Astrocyte (in vitro differentiated cells and primary cell): ENCODE measurements around the gene CDHR2. TPM values are rescaled to one million over a fixed set of nuclear protein-coding genes. Genes with fewer than 3 reads are reported as not detected.

Source experiments
- DNase-seq: peaks from one replicate; pipeline ENCODE4 v3.0.0-alpha.2; 2010; ENCODE audit warnings: low read depth
- FAIRE-seq: peaks from 2 replicates; lab custom pipeline; 2011; peaks lifted over from hg19 to GRCh38; lab: Jason Lieb, UNC
- H2AFZ ChIP-seq: 2 replicates; pipeline ENCODE4 v1.6.0; 2012; ENCODE audit warnings: low read depth, low read length, inconsistent platforms
- H3K27ac ChIP-seq: 2 replicates; pipeline ENCODE4 v1.5.1; 2011; ENCODE audit warnings: low read depth, low read length, inconsistent platforms
- H3K27me3 ChIP-seq: 2 replicates; pipeline ENCODE4 v1.6.0; 2011; ENCODE audit warnings: low read length, inconsistent platforms; ENCODE audit not compliant: insufficient read depth
- H3K36me3 ChIP-seq: 2 replicates; pipeline ENCODE4 v1.5.1; 2011; ENCODE audit warnings: low read length, inconsistent platforms; ENCODE audit not compliant: insufficient read depth
- H3K4me1 ChIP-seq: 2 replicates; pipeline ENCODE4 v1.5.1; 2011; ENCODE audit warnings: low read length, inconsistent platforms; ENCODE audit not compliant: insufficient read depth
- H3K4me2 ChIP-seq: 2 replicates; pipeline ENCODE4 v1.6.0; 2012; ENCODE audit warnings: low read length, inconsistent platforms
- H3K4me3 ChIP-seq: 2 replicates; pipeline ENCODE4 v1.5.1; 2011; ENCODE audit warnings: low read depth, mild to moderate bottlenecking, low read length, inconsistent platforms; ENCODE audit not compliant: insufficient read depth
- H3K79me2 ChIP-seq: 2 replicates; pipeline ENCODE4 v1.6.0; 2012; ENCODE audit warnings: mild to moderate bottlenecking, low read length, inconsistent platforms; ENCODE audit not compliant: insufficient read depth
- H3K9ac ChIP-seq: 2 replicates; pipeline ENCODE4 v1.6.0; 2012; ENCODE audit warnings: mild to moderate bottlenecking, low read length, inconsistent platforms
- H3K9me3 ChIP-seq: 2 replicates; pipeline ENCODE4 v1.5.1; 2012; ENCODE audit warnings: low read depth, mild to moderate bottlenecking, low read length, inconsistent platforms; ENCODE audit not compliant: insufficient read depth
- H4K20me1 ChIP-seq: 2 replicates; pipeline ENCODE4 v1.6.0; 2012; ENCODE audit warnings: low read length, inconsistent platforms; ENCODE audit not compliant: insufficient read depth
- H3K27ac Mint-ChIP-seq: one replicate; pipeline ENCODE4 v1.8.0; 2021; ENCODE audit warnings: mild to moderate bottlenecking, mixed read lengths; ENCODE audit not compliant: unreplicated experiment
- H3K27me3 Mint-ChIP-seq: one replicate; pipeline ENCODE4 v1.8.0; 2021; ENCODE audit warnings: low read depth, mixed read lengths; ENCODE audit not compliant: unreplicated experiment
- H3K36me3 Mint-ChIP-seq: one replicate; pipeline ENCODE4 v1.8.0; 2021; ENCODE audit warnings: low read depth, mixed read lengths; ENCODE audit not compliant: unreplicated experiment
- H3K4me1 Mint-ChIP-seq: one replicate; pipeline ENCODE4 v1.8.0; 2021; ENCODE audit warnings: low read depth, mixed read lengths; ENCODE audit not compliant: unreplicated experiment
- H3K4me3 Mint-ChIP-seq: one replicate; pipeline ENCODE4 v1.8.0; 2021; ENCODE audit warnings: mild to moderate bottlenecking, moderate library complexity, mixed read lengths; ENCODE audit not compliant: unreplicated experiment
- H3K9me3 Mint-ChIP-seq: one replicate; pipeline ENCODE4 v1.8.0; 2021; ENCODE audit warnings: mild to moderate bottlenecking, mixed read lengths; ENCODE audit not compliant: unreplicated experiment
- EZH2 ChIP-seq: IDR thresholded peaks from 2 replicates; pipeline ENCODE4 v1.6.1; 2012; ENCODE audit warnings: mild to moderate bottlenecking, low read length, inconsistent platforms; ENCODE audit not compliant: insufficient read depth
- total RNA-seq: library from RNA; stranded (reverse); gene quantifications from 2 replicates; pipeline ENCODE4 v1.2.1, GENCODE V29; 2021
- TF ChIP-seq, protein P1 (sequence below): IDR thresholded peaks from 2 replicates; pipeline ENCODE4 v1.5.1; 2011; ENCODE audit warnings: low read depth, mild to moderate bottlenecking, inconsistent platforms, low read length, moderate library complexity; ENCODE audit not compliant: insufficient read depth

Gene CDHR2
- total RNA-seq, 1 donor from 2014 or later, result 0.43 TPM

DNA sequence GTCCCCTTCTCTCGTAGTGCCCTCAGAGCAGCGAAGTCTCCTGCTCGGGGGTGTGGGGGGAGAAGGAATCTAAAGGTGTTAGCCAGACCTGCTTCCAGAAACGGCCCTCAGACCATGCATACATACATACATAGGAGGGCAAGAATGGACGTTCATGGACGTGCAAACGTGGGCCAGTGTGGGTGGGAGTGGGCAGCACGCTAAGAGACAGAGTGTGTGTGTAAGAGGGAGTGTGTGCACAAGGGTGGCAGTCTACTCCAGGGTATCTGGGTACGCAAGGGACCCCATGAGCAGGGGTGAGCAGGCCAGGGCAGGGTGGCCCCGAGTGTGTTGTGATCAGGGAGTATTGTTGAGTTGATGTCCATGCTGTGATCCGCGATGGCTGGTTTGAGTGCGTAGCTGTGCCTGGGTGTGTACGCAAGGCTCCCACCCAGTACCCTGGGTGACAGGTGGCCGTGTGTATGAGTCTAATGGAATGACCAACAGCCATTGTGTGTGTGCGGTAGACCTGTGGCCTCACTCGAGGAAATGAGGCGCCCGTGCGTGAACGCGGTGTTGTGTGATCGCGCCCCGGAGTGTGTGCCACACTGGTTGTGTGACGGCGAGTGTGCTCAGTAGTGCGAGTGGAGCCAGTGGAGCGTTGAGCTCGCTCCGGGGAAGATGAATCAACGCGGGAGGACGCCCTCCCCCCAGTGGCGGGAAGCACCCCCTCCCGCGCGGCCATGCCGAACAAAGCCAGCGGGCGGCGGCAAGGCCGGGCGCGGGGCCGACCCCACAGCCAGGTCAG lies 60.0 kb downstream of the CDHR2 start:
- peaks cover 8% of the 10 kb centered on the region for H3K27me3 Mint-ChIP-seq
- no peaks in the 10 kb centered on the region for H3K9me3 ChIP-seq
- H3K27me3 ChIP-seq, result no peaks in the 10 kb centered on the region
- H4K20me1 ChIP-seq, result peaks cover 32% of the 10 kb centered on the region
- peak overlapping the region; percentile 93 for H3K4me3 Mint-ChIP-seq
- H3K9me3 Mint-ChIP-seq, result no peaks in the 10 kb centered on the region
- TF ChIP-seq, protein P1, sequence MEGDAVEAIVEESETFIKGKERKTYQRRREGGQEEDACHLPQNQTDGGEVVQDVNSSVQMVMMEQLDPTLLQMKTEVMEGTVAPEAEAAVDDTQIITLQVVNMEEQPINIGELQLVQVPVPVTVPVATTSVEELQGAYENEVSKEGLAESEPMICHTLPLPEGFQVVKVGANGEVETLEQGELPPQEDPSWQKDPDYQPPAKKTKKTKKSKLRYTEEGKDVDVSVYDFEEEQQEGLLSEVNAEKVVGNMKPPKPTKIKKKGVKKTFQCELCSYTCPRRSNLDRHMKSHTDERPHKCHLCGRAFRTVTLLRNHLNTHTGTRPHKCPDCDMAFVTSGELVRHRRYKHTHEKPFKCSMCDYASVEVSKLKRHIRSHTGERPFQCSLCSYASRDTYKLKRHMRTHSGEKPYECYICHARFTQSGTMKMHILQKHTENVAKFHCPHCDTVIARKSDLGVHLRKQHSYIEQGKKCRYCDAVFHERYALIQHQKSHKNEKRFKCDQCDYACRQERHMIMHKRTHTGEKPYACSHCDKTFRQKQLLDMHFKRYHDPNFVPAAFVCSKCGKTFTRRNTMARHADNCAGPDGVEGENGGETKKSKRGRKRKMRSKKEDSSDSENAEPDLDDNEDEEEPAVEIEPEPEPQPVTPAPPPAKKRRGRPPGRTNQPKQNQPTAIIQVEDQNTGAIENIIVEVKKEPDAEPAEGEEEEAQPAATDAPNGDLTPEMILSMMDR, result no peak
- TF ChIP-seq EZH2, result no peak
- no peaks in the 10 kb centered on the region for H3K36me3 Mint-ChIP-seq
- DNase-seq, result no peak
- peak overlapping the region; percentile 63 for H3K9ac ChIP-seq
- H3K4me1 Mint-ChIP-seq, result peaks cover 18% of the 10 kb centered on the region
- H3K27ac Mint-ChIP-seq, result peak overlapping the region; percentile 77
- FAIRE-seq, result no peak
- H3K79me2 ChIP-seq, result peaks cover 9% of the 10 kb centered on the region
- H3K4me1 ChIP-seq, result peaks cover 13% of the 10 kb centered on the region
- peak overlapping the region; percentile 61 for H3K4me3 ChIP-seq
- peak overlapping the region; percentile 68 for H2AFZ ChIP-seq
- no peaks in the 10 kb centered on the region for H3K36me3 ChIP-seq
- peak overlapping the region; percentile 90 for H3K4me2 ChIP-seq
- no peak overlapping the region for H3K27ac ChIP-seq

DNA sequence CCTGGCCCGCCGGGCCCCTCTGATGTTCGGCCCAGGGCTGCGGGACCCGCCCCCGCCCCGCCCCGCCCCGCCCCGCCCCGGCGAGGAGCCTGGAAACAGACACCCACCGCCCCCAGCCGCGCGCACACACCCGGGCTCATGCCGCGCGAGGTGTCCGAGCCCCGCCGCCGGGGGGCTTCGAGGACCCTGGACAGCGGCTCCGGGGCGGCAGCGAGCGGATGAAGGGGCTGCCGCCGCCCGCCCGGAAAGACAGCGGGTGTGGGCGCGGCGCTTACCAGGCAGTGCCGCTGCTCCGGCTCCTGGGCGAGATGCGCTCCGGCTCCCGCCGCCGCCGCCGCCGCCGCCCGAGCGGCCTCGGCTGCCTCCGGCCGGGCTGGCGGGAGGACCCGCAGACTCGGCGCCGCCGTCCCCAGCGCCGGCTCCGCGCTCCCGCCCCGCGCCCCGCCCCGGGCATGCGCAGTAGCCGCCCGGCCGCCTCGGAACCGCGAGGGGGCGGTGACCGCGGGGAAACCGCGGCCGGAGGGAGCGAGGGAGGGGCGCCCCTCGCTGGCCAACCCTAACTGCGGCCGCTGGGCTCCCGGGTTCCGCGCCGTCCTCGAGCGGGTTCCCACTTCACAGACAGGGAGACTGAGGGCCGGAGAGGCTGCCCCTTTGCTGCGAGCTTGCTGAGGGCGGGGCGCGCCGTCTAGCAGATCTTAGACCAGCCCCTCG lies 60.7 kb downstream of the CDHR2 start, which contains the start of gene GPRIN1:
GPRIN1 (minus strand) TSS at position 433 of the 711 bp plus-strand sequence. CDS start 10,322 bp downstream, outside the sequence.
- peaks cover 8% of the 10 kb centered on the region for H3K27me3 Mint-ChIP-seq
- no peaks in the 10 kb centered on the region for H3K9me3 Mint-ChIP-seq
- peak within 1 kb of the TSS; percentile 61 for H3K4me3 ChIP-seq
- peaks cover 21% of the 10 kb centered on the region for H3K4me1 ChIP-seq
- peak within 1 kb of the TSS; percentile 93 for H3K4me3 Mint-ChIP-seq
- H4K20me1 ChIP-seq, result peaks cover 31% of the 10 kb centered on the region
- H2AFZ ChIP-seq, result peak within 1 kb of the TSS; percentile 69
- no peaks in the 10 kb centered on the region for H3K36me3 ChIP-seq
- TF ChIP-seq, protein P1, result no peak
- no peak for TF ChIP-seq EZH2
- FAIRE-seq (no peak), DNase-seq (no peak)
- no peak within 1 kb of the TSS for H3K27ac ChIP-seq
- peak within 1 kb of the TSS; percentile 90 for H3K4me2 ChIP-seq
- no peaks in the 10 kb centered on the region for H3K27me3 ChIP-seq
- H3K27ac Mint-ChIP-seq, result peak within 1 kb of the TSS; percentile 78
- peaks cover 9% of the 10 kb centered on the region for H3K79me2 ChIP-seq
- peaks cover 25% of the 10 kb centered on the region for H3K4me1 Mint-ChIP-seq
- H3K9me3 ChIP-seq, result no peaks in the 10 kb centered on the region
- H3K9ac ChIP-seq, result peak within 1 kb of the TSS; percentile 63
- no peaks in the 10 kb centered on the region for H3K36me3 Mint-ChIP-seq
